HEK293T (cell line): ENCODE results near the gene ZNF608.

Experiments
- BHLHE40 ChIP-seq: fragments of 450-650 bp; IDR thresholded peaks from 2 replicates; pipeline ENCODE4 v1.6.1; 2016; ENCODE audit warnings: mild to moderate bottlenecking, moderate library complexity, borderline replicate concordance
- FOXA1 ChIP-seq: fragments of 450-650 bp; IDR thresholded peaks from 2 replicates; pipeline ENCODE4 v1.6.1; 2016; ENCODE audit warnings: mild to moderate bottlenecking
- LEF1 ChIP-seq: fragments of 450-650 bp; IDR thresholded peaks from 2 replicates; pipeline ENCODE4 v1.6.1; 2017; ENCODE audit warnings: mild to moderate bottlenecking, borderline replicate concordance
- NFRKB ChIP-seq: fragments of 450-650 bp; IDR thresholded peaks from 2 replicates; pipeline ENCODE4 v1.6.1; 2016; ENCODE audit warnings: mild to moderate bottlenecking, moderate library complexity
- SP1 ChIP-seq: fragments of 450-650 bp; IDR thresholded peaks from 2 replicates; pipeline ENCODE4 v1.6.1; 2017
- TARDBP ChIP-seq: fragments of 450-650 bp; IDR thresholded peaks from 2 replicates; pipeline ENCODE4 v1.6.1; 2016

- TF ChIP-seq NFRKB (no peak), SP1 (no peak), LEF1 (no peak), FOXA1 (no peak), BHLHE40 (no peak), TARDBP (no peak)
These were observed 27.2 kb upstream of the ZNF608 start for GRCh38 chr5:124773315-124774311.
